ENCODE measurements around the gene MYO1H.

DNA sequence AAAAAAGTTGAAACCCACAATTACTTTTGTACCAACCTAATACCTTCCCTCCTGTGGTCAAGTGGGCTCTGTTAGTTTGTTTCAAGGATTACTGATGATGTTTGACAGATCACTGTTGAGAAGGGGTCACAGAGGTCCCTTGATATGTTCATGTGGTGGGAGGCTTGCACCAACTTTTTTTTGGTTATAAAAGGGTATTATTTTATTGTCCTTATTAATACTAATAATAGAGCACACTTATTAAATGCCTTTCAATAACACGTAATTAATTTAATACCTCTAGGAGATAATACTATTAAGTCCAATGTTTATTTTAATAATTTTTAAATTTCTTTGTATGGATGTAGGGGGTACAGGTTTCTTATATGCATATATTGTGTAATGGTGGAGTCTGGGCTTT, 134.2 kb downstream of the MYO1H start:
- TF ChIP-seq, protein P1, sequence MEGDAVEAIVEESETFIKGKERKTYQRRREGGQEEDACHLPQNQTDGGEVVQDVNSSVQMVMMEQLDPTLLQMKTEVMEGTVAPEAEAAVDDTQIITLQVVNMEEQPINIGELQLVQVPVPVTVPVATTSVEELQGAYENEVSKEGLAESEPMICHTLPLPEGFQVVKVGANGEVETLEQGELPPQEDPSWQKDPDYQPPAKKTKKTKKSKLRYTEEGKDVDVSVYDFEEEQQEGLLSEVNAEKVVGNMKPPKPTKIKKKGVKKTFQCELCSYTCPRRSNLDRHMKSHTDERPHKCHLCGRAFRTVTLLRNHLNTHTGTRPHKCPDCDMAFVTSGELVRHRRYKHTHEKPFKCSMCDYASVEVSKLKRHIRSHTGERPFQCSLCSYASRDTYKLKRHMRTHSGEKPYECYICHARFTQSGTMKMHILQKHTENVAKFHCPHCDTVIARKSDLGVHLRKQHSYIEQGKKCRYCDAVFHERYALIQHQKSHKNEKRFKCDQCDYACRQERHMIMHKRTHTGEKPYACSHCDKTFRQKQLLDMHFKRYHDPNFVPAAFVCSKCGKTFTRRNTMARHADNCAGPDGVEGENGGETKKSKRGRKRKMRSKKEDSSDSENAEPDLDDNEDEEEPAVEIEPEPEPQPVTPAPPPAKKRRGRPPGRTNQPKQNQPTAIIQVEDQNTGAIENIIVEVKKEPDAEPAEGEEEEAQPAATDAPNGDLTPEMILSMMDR (IDR thresholded peaks at IDR 0.05; ENCODE audit: low read length), result no peak
- no peak for TF ChIP-seq EZH2 (IDR thresholded peaks at IDR 0.05; ENCODE audit: borderline replicate concordance, low read length)
